NCI-H2227 (cell line): ENCODE measurements around the gene RPL29.

ENCODE experiments used
- DNase-seq: peaks from one replicate; lab custom pipeline; 2025; ENCODE audit not compliant: unreplicated experiment; lab: John Stamatoyannopoulos, UW

The RPL29 gene

DNA sequence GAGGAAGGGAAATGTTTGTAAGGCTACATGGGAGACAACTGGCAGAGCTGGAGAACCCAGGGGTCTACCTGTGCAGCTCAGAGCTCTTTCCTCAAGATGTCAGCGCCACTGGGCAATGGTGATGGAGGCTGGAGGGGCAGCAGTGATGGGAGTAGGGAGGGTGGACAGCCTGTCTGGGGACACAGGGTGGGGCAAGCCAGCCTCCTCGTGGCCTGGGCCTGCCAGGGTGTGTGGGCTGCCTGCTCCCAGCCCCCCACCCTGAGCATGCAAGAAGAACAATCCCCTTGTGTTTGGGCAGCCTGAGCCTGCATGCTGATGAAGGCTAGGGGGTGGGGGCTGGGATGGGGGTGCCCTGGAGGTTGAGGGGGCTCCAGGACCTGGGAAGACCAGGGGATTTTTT, 29.7 kb downstream of the RPL29 start:
- DNase-seq = no peak

DNA sequence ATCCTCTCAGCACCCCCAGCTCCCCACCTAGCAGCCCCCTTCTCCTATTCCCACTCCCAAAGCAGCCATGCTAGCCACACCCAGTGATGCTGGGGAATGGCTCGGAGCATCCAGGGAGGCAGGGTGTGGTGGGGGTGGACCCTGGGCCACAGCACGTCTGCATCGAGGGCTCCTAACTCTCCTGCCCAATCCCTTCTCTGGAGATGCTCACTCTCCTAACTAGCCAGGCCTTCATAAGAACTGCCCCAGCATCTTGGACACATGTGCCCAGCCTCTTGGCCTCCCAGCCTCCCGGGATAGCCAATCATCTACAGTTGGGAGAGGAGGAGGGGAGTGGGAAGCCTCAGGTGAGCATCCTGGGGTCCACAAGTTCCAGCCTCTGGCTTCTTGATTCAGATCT, 31.2 kb downstream of the RPL29 start:
- DNase-seq = no peak

GRCh38 chr3:51963951-51964451, 31.7 kb downstream of the RPL29 start:
- DNase-seq = peak; percentile 16

DNA sequence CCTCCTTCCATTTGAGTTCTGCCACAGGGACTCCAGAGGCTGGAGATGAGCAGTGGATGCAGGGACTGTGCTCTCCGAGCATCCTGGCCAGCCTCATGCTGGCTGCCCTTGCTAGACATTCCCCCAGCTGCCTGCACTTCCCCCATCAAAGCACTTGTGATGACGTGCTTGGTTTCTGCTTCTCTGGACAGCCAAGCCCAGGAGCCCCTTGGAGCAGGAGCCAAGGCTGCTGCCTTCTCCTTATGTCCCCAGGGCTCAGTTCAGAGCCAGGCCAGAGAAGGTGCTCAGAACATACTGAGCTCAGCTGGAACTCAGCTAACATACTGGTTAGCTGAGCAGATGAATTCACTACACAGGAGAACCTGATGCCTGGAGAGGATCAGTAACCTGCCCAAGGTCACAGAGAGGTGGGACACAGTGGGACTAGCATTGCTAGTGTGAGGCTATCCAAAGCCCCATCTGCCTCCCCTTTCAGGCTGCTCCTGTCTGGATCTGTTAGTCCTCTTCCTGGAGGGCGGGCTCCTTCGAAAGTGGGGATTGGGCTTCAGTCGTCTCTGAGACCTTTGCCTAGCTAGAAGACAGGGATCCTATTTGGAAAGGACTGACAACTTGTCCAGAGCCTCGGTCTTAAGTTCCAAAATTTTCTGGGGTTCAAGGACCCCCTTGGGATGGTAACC, 32.7 kb downstream of the RPL29 start:
- no peak for DNase-seq

DNA sequence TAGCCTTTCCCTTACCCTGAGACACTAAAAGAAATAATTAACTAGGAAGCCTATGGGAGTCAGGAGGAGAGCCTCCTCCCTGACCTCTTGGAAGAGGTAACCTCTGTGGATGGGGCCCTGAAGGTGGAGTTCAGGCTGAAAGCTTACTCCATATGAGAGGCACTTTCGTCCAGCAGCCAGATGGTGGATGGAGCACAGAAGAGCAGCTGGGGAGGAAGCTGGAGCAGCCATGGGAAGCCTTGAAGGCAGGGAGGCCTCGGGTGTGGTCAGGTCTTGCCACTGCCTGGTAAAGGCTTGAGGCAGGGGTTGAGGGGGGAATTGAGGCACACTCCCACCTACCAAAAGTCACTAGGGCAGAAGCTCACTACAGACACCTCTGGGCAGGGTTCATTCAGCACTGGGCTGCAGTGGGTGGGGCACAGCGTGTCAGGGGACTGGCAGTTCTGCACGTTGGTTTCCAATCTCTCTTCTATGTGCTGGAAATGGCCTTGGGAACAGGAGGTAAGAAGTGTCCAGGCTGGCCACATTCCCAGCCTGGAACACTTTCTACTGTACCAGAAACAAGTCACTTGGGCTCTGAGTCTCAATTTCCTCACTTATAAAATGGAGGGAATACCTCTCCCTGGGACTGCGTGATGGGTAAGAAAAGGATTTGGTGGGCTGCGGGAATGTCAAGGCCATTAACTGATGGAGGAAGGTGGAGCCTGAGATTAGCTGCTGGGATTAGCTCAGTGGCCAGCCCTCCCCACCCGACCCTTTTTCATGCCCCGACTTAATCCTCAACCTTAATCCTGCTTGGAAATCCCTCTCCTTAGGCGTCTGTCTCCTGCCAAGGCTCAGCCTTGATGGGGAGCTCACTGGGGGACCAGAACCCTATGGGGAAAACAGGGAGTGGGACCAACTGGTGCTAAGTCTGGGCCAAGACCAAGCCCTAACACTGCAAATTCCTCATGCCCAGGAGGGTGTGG, 33.8 kb downstream of the RPL29 start:
- no peak for DNase-seq

GRCh38 chr3:51961011-51961410, 34.7 kb downstream of the RPL29 start:
- no peak for DNase-seq

DNA sequence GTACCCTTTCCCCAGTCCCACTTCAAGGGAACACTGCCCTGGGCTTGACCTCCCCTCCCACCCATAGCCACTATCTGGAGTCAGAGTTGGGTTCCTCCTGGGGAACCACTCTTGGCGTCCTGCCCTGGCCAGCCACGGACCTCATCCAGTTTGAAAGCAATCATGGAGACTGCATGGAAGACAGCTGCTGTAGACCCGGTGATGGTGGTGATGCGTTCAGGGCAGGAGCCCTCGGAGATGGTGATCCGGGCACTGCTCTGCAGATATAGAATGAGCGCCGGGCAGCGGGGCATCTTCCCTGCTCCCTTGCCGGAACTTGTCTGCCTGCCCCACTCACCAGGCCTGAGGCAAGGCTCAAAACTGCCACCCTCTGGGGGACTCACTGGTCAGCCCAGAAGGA, 35.3 kb downstream of the RPL29 start:
- no peak for DNase-seq

DNA sequence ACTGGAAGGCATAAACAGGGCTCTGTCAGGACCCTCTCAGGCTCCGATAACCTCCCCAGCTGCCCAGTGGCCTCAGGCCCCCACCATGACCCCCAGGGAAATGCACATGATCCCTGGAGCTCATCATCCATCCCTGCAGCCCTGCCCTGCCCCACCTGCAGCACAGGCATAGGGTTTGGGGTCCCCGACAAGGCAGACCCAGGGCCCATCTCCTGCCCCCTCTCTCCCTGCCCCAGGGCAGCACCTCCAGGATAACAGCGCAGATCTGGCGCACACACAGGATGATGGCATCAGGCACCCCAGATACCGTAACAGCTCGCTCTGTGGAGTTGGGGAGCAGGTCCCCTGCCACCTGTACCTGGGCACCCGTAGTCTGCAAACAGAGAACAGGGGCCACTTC, 36.0 kb downstream of the RPL29 start:
- DNase-seq = no peak

- DNase-seq = no peak
Observed at GRCh38 chr3:51958603-51959521, 36.8 kb downstream of the RPL29 start.

DNA sequence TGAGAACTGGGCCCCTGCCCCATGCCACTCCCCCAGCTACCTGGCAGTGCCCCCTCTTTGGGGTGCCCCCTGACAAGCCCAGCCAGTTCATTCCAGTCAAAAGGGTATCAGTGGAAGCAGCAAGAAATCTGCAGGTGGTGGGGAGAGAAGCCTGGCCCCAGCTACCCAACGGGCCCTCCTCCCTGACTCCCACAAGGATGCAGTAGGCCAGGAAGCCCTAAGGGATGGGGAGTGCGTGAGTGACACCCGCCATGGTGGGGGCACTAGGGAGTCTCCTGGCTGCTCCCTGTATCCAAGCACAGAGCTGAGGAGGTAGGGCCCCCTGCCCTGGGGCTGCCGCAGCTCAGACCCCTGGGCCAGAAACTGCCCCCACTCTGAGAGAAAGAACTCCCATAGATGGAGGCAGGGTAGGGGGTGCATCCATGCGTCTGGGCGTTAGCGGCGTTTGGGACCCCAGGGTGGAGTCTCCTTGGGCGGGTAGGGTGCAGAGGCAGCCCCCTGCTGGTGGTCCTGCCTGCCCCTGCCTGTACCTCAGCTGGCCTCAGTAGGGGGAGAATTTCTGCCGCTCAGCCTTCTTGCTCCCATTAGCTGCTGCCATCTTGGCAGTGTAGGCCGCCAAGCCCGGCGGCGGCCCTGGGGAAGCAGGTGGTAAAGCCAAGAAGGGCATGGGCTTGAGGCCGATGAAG, 38.0 kb downstream of the RPL29 start:
- no peak for DNase-seq

- no peak for DNase-seq
Observed at GRCh38 chr3:51955893-51956770, 39.6 kb downstream of the RPL29 start.

GRCh38 chr3:51955175-51955892, 40.4 kb downstream of the RPL29 start, which contains the start of gene GPR62:
TSS of gene GPR62 (plus strand) at chr3:51955381. CDS start at chr3:51955653, 272 bp downstream.
- DNase-seq = no peak

GRCh38 chr3:51954713-51955112, 41.0 kb downstream of the RPL29 start:
- DNase-seq = no peak

GRCh38 chr3:51954105-51954504, 41.6 kb downstream of the RPL29 start:
- no peak for DNase-seq

DNA sequence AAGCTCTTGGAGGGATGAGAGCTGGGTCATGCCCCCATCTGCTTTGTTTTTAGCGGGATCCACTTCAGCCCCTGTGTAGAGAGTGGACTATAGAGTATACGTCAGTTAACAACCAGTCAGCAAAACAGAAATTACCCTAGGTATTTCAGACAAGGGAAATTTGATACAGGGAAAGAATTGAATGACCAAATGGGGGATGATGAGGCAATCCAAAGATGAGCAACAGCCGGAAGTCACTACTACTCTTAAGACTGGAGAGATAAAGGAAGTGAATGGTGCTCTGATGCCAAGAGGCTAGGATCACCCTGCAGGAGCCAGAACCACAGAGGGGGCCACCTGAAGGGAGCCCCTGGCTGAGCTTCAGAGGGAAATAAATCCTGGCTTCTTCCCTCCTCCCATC, 42.2 kb downstream of the RPL29 start:
- DNase-seq = peak; percentile 51

DNA sequence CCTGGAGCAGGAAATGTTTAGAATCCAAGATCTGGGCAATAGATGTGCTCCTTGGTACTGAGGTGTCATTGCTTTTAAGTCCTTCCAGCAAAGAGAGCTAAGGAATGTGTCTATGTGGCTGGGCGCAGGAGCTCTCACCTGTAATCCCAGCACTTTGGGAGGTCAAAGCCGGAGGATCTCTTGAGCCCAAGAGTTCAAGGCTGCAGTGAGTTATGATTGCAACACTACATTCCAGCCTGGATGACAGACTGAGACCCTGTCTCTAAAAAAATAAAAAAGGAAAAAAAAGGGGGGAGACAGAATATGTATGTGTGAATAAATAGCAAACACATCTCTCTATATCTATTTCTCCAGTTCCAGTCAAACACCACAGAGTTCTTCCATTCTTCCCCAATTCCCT, 44.8 kb downstream of the RPL29 start:
- DNase-seq = no peak

DNA sequence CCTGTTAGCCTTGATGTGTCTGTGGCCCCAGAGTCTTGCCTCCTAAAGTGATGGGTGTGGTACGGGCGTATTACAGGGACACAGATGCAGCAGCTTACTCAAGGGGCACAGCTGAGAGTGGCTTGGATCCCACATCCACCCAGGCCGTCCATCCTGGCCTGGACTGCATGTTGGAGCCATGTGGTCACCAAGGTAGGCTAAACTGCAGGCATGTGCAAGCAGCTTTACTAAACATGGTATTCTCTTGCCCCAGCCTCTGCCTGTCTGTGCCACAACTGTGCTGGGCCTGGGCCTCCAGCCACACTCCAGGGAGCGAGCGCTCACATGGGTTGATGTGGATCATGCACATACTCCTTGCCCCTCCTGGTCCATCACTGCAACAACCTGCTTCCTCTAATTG, 46.6 kb downstream of the RPL29 start:
- DNase-seq = no peak

DNA sequence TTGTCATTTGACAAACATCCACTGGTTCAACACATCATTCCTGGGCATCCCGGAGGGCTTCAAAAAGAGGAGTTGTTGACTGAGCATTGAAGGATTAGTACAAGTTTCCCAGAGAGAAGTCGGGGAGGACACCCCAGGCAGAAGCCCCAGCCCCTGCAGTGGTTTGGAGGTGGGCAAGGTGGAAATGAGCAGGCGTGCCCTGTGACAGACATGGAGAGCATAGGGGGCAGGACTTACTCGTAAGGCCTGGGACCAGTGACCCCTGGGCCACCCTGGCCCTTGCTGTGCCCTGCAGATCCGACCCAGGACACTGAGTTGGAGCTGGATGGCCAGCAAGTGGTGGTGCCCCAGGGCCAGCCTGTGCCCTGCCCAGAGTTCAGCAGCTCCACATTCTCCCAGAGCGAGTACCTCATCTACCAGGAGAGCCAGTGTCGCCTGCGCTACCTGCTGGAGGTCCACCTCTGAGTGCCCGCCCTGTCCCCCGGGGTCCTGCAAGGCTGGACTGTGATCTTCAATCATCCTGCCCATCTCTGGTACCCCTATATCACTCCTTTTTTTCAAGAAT, 47.6 kb downstream of the RPL29 start:
- DNase-seq = no peak
